Fibroblast of the aortic adventitia (primary cell): ENCODE data around the gene SPTBN1. TPM values are rescaled to one million over a fixed set of nuclear protein-coding genes. Genes with fewer than 3 reads are reported as not detected.

Experiments
- DNase-seq: peaks from one replicate; pipeline ENCODE4 v3.0.0-alpha.2; 2010; ENCODE audit warnings: low read depth
- H3K4me3 ChIP-seq: 2 replicates; pipeline ENCODE4 v1.5.1; 2011; ENCODE audit warnings: low read depth, mild to moderate bottlenecking, control low read depth, low read length, moderate library complexity
- total RNA-seq: library from RNA; depleted of rRNA; stranded (reverse); fragments of >200 nt; gene quantifications from 2 replicates; pipeline ENCODE4 v1.2.3, GENCODE V29; 2012; ENCODE audit warnings: low replicate concordance
- TF ChIP-seq, protein P1 (sequence below): IDR thresholded peaks from 2 replicates; pipeline ENCODE4 v1.5.1; 2011; ENCODE audit warnings: mild to moderate bottlenecking, low read length, control low read depth, inconsistent platforms; ENCODE audit not compliant: insufficient read depth

Gene SPTBN1
- total RNA-seq, 1 donor: 293 TPM

- H3K4me3 ChIP-seq: no peak overlapping the region
- TF ChIP-seq, protein P1, sequence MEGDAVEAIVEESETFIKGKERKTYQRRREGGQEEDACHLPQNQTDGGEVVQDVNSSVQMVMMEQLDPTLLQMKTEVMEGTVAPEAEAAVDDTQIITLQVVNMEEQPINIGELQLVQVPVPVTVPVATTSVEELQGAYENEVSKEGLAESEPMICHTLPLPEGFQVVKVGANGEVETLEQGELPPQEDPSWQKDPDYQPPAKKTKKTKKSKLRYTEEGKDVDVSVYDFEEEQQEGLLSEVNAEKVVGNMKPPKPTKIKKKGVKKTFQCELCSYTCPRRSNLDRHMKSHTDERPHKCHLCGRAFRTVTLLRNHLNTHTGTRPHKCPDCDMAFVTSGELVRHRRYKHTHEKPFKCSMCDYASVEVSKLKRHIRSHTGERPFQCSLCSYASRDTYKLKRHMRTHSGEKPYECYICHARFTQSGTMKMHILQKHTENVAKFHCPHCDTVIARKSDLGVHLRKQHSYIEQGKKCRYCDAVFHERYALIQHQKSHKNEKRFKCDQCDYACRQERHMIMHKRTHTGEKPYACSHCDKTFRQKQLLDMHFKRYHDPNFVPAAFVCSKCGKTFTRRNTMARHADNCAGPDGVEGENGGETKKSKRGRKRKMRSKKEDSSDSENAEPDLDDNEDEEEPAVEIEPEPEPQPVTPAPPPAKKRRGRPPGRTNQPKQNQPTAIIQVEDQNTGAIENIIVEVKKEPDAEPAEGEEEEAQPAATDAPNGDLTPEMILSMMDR: no peak
- DNase-seq: peak; percentile 54
Observed at GRCh38 chr2:54575379-54575888, 119.3 kb downstream of the SPTBN1 start.

- DNase-seq: peak; percentile 24
- no peak overlapping the region for H3K4me3 ChIP-seq
Observed at GRCh38 chr2:54577035-54577434, 120.9 kb downstream of the SPTBN1 start.

GRCh38 chr2:54577944-54578647, 122.0 kb downstream of the SPTBN1 start:
- H3K4me3 ChIP-seq: no peak overlapping the region
- TF ChIP-seq, protein P1: no peak
- DNase-seq: peak; percentile 75

More at GRCh38 chr2:54577035-54577434, 120.9 kb downstream of the SPTBN1 start:
- TF ChIP-seq, protein P1: no peak

GRCh38 chr2:54578648-54579045, 122.5 kb downstream of the SPTBN1 start:
- TF ChIP-seq, protein P1: no peak
- DNase-seq: no peak
- no peak overlapping the region for H3K4me3 ChIP-seq

- TF ChIP-seq, protein P1: no peak
- DNase-seq: no peak
- H3K4me3 ChIP-seq: no peak overlapping the region
Observed at GRCh38 chr2:54579061-54579681, 123.0 kb downstream of the SPTBN1 start.

- H3K4me3 ChIP-seq: no peak overlapping the region
- no peak for DNase-seq
- TF ChIP-seq, protein P1: no peak
Observed at GRCh38 chr2:54579682-54580620, 123.8 kb downstream of the SPTBN1 start.
